Skin epidermis (tissue), 12 donors: ENCODE data around the gene DTNB.
A peak's percentile ranks its signal among the peaks of the same experiment; 100 is the strongest.
"Not testable (repeated sequence)": the region's sequence is repeated elsewhere in the genome, so short reads cannot be mapped to it uniquely, and the experiment has no call there.

Experiments
- H3K27ac ChIP-seq, 21 experiments: fragments of 200-600 bp; sonication (generic) in 11 of 21; one replicate each; pipeline ENCODE4 v1.5.0; 2020; ENCODE audit warnings: mild to moderate bottlenecking in 3 of 21, inconsistent platforms in 2 of 21, moderate library complexity in 2 of 21
- H3K4me3 ChIP-seq, 7 experiments: fragments of 200-600 bp; sonication (generic) in 2 of 7; one replicate each; pipeline ENCODE4 v1.5.0; 2020; ENCODE audit warnings: inconsistent platforms in 2 of 7, mild to moderate bottlenecking in 2 of 7, moderate library complexity in 1 of 7

DTNB gene

GRCh38 chr2:25557179-25558036 is 116.0 kb downstream of the DTNB start:
- Histone ChIP-seq H3K4me3 (no peak overlapping the region), H3K27ac (peak overlapping the region in 7 of 21 experiments; percentile 6 to 79 (median 34))

DNA sequence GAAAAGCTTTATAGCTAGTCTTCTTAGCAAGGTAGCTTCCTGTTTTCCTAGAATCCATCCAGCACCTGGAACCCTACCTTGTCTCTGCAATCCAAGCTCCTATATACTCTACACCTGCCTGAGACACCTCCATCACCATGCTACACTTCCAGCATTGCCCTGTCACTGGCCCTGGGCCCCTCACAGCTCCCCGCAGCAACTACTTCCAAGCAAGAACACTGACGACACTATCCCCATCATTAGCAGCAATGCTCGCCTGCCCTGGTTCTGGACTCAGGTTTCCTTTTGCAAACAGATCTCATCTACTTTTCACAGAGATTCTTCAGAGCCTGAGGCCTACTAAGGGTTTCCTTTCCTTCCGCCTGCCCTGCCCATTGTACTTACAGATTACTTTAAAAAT is 121.1 kb downstream of the DTNB start:
- Histone ChIP-seq H3K4me3 (no peak overlapping the region), H3K27ac (no peak overlapping the region)

DNA sequence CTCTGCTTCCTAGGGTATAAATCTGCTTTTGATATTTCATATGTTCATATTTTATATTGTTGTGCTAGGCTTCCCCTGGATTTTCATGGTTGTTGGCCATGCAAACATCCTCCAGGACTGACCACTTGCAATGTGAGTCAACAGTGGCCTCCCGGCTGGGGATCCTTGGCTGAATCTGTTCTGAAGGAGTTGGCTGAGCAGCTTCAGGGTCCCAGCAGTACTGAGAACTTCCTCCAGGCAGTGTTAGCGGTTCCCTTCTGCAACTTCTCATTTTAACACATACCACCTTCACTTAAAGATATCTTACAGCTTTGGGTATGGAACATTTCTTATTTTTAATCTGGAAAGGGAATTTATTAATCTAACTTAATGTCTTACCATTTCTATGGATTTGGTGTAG is 122.1 kb downstream of the DTNB start:
- Histone ChIP-seq H3K4me3 (no peak overlapping the region), H3K27ac (no peak overlapping the region)

DNA sequence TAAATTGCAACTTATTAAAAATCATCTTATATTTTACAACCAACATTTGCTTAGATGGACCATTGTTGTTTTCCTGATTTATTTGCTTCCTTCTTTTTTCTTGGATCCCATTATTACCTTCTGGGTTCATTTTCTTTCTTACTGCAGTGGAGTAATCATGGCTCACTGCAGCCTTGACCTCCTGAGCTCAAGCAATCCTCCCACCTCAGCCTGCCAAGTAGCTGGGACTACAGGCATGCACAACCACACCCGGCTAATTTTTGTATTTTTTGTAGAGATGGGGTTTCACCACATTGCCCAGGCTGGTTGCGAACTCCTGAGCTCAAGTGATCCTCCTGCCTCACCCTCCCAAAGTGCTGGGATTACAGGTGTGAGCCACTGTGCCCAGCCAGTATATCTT is 123.8 kb downstream of the DTNB start:
- not testable (repeated sequence) for H3K4me3 ChIP-seq, H3K27ac ChIP-seq

GRCh38 chr2:25548601-25549000 is 124.8 kb downstream of the DTNB start:
- Histone ChIP-seq H3K4me3 (no peak overlapping the region), H3K27ac (no peak overlapping the region)

GRCh38 chr2:25546852-25547251 is 126.5 kb downstream of the DTNB start:
- H3K27ac ChIP-seq = no peak overlapping the region

DNA sequence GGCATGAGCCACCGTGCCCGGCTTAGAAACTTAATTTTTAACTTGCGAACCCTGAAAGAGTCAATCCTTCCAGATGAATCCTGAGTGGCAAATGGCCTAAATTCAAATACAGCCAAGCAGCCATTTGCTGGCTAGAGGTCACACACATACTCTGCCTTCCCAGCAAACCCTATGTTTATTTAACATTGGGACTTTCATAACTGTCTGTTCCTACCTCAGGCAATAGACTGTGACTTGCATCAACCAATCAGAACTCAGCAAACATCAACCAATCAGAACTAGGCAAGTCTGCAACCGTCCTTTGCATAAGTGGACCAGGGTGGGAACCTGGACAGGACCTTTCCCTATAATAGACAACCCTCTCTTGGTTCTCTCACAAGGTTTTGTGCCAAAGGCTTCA is 127.5 kb downstream of the DTNB start:
- no peak overlapping the region for H3K27ac ChIP-seq

More at GRCh38 chr2:25546852-25547251, 126.5 kb downstream of the DTNB start:
- H3K4me3 ChIP-seq = no peak overlapping the region

GRCh38 chr2:25544445-25544844 is 128.9 kb downstream of the DTNB start:
- Histone ChIP-seq H3K4me3 (no peak overlapping the region), H3K27ac (no peak overlapping the region)

More for the DNA sequence above, 127.5 kb downstream of the DTNB start:
- no peak overlapping the region for H3K4me3 ChIP-seq

DNA sequence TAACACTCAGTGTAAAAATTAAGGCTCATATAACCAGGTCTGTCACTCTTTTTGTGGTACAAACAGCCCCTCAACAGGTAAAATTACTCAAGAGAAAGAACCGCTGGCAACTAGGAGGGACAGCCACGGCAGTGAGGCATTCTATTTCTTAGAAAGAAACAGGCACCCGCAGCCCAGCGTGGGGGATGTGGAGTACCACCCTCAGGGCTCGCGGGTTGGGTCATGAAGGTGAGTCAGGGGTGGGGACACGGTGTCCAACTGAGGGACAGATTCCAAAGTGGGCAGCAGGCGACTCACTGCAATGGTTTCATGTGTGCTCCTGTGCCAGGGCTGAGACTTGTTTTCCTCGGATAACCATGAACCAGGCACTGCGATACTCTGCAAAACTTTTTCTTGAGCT is 129.4 kb downstream of the DTNB start:
- Histone ChIP-seq H3K4me3 (no peak overlapping the region), H3K27ac (no peak overlapping the region)

GRCh38 chr2:25541378-25541777 is 132.0 kb downstream of the DTNB start:
- H3K4me3 ChIP-seq = no peak overlapping the region
- H3K27ac ChIP-seq = no peak overlapping the region

DNA sequence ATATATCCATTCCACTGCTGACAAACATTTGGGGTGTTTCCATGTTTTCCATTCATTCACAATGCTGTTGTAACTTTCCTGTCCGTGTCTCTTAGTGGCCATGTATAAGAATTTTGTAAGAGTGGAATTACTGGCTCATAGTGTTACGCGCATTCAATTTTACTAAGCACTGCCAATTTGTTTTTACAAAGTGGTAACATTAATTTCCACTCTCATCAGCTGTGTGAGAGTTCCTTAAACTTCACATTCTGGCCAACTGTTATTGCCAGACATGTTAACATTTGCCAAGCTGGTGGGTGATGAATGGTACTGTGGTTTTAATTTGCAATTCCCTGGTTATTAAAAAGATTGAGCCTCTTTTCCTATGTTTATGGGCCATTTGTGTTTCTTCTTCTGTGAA is 134.2 kb downstream of the DTNB start:
- Histone ChIP-seq H3K27ac (no peak overlapping the region), H3K4me3 (no peak overlapping the region)

DNA sequence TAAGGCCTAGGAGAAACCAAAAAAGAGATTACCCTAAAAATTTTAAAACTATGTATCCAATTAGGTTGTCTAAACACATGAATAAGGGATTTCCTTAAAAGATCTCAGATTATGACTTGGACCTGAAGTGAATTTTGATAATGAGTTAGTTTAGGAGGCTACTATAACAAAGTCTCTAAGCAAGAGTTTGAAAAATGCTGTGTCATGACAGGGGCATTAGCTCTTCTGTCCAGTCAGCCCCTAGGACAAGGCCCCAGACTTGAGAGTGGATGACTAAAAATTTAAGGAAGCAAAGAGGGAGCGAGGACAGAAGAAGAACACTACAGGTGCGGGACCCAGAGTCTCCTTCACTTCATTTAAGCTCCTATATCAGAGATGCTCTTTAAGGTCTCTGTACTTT is 135.9 kb downstream of the DTNB start:
- Histone ChIP-seq H3K27ac (no peak overlapping the region), H3K4me3 (no peak overlapping the region)

- not testable (repeated sequence) for H3K4me3 ChIP-seq, H3K27ac ChIP-seq
Measured at GRCh38 chr2:25535411-25536289, 137.7 kb downstream of the DTNB start.

GRCh38 chr2:25534937-25535336 is 138.4 kb downstream of the DTNB start:
- H3K27ac ChIP-seq, H3K4me3 ChIP-seq: not testable (repeated sequence)

DNA sequence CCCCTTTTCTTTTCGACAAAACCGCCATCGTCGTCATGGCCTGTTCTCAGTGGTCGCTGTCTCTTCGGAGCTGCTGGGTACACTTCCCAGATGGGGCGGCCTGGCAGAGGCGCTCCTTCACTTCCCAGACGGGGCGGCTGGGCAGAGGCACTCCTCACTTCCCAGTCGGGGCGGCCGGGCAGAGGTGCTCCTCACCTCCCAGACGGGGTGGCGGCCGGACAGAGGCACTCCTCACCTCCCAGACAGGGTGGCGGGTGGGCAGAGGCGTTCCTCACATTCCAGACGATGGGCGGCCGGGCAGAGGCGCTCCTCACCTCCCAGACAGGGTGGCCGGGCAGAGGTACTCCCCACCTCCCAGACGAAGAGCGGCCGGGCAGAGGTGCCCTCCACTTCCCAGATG is 138.9 kb downstream of the DTNB start:
- no peak overlapping the region for H3K4me3 ChIP-seq
- H3K27ac ChIP-seq = no peak overlapping the region

- not testable (repeated sequence) for H3K4me3 ChIP-seq, H3K27ac ChIP-seq
Measured at GRCh38 chr2:25533771-25534170, 139.6 kb downstream of the DTNB start.

DNA sequence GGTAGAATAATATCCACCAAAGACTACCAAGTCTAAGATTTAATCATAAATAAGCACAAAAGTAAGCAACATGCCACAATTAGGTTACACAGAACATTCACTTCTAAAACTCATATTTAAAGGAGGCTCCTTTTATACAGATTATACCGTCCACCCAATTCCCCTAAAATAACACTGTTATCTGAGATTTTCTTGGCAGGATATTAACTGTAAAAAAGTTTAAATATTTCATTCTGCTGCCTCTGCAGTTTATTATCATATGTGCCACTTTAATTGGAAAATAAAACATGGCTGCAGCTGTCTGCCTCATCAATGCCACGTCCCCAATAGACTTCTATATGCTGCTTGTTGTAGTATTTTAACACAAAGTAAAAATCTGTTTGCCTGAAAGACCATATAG is 140.9 kb downstream of the DTNB start:
- no peak overlapping the region for H3K27ac ChIP-seq
- H3K4me3 ChIP-seq = no peak overlapping the region

DNA sequence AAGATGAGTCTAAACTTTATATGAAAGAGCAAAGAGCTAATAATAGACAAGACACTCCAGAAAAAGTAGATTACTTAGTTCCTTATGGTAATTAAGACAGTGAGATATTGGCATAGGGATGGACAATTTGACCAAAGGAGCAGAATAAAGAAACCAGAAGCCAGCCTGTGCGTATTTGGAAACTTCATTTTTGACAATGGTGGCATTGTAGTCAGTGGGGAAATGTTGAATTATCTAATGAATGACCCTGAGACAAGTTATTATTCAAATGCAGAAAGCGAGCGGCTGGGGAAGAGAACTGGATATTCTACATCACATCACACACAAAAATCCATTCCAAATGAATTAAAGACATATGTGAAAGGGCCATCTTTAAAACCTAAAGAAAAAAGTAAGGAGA is 144.3 kb downstream of the DTNB start:
- H3K27ac ChIP-seq = no peak overlapping the region
- H3K4me3 ChIP-seq = no peak overlapping the region

GRCh38 chr2:25528173-25528572 is 145.2 kb downstream of the DTNB start:
- Histone ChIP-seq H3K27ac (no peak overlapping the region), H3K4me3 (no peak overlapping the region)

DNA sequence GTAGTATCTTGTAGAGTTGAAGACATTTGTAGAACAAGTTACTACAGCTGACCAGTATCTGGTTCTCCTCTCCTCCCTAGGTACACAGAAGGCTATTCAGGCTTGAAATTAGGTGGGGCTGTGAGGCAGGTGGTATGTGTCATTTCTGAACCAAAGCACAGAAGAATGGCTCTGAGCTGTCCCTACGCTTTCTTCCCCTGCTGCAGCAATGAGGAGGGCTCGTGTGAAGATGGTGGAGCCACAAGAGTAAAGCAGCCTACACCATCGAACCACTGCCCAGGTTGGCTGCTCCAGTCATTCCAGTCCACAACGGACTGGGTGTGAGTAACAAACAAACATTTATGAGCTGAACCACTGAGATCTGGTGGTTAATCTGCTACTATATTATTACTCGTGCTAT is 148.9 kb downstream of the DTNB start:
- H3K4me3 ChIP-seq = no peak overlapping the region
- H3K27ac ChIP-seq = no peak overlapping the region

GRCh38 chr2:25523060-25523459 is 150.3 kb downstream of the DTNB start:
- Histone ChIP-seq H3K4me3 (no peak overlapping the region), H3K27ac (no peak overlapping the region)
